Lower leg skin (tissue), 4 donors: ENCODE measurements around the gene RELL1. TPM values are rescaled to one million over a fixed set of nuclear protein-coding genes. Genes with fewer than 3 reads are reported as not detected.
"Not testable (repeated sequence)": the region's sequence is repeated elsewhere in the genome, so short reads cannot be mapped to it uniquely, and the experiment has no call there.

Experiments
- DNase-seq, 2 donors: peaks; one replicate each; pipeline ENCODE4 v3.0.0-alpha.2; 2019; ENCODE audit warnings: low spot score in 2 of 2
- H3K4me3 ChIP-seq: fragments of 200-600 bp; sonication (generic); 2 replicates; pipeline ENCODE4 v1.5.1; 2017; ENCODE audit warnings: mild to moderate bottlenecking, low read depth; ENCODE audit not compliant: poor library complexity, severe bottlenecking
- POLR2A ChIP-seq, 2 donors: fragments of 450-650 bp; IDR thresholded peaks; one replicate each; pipeline ENCODE4 v1.6.1; 2016 to 2017; ENCODE audit warnings: antibody characterized with exemption in 2 of 2, mild to moderate bottlenecking in 1 of 2, moderate library complexity in 1 of 2
- WGBS, 2 donors: methylation state at CpG; one replicate each; pipeline ENCODE4 v1.1.5; 2018; 5-methylcytosine and 5-hydroxymethylcytosine counted together
- intact Hi-C: fragments of 100-400 bp; cut with DNase I; formaldehyde crosslinking; loops from one replicate; pipeline ENCODE4 v1.15.0; 2023; ENCODE audit warnings: low total_unique reads
- total RNA-seq, 4 donors: library from RNA; depleted of rRNA; stranded (reverse); fragments of >200 nt; gene quantifications; one replicate each; pipeline ENCODE4 v1.1.0, GENCODE V29; 2016
- TF ChIP-seq, protein P1 (sequence below), 3 donors: fragments of 450-650 bp; IDR thresholded peaks; one replicate each; pipeline ENCODE4 v1.5.1; 2016; ENCODE audit warnings: antibody characterized with exemption in 3 of 3, mild to moderate bottlenecking in 3 of 3, moderate library complexity in 2 of 3

The RELL1 gene
- total RNA-seq, 4 donors from 2014 or later = 66.5 to 78.6 (median 73.7) TPM

DNA sequence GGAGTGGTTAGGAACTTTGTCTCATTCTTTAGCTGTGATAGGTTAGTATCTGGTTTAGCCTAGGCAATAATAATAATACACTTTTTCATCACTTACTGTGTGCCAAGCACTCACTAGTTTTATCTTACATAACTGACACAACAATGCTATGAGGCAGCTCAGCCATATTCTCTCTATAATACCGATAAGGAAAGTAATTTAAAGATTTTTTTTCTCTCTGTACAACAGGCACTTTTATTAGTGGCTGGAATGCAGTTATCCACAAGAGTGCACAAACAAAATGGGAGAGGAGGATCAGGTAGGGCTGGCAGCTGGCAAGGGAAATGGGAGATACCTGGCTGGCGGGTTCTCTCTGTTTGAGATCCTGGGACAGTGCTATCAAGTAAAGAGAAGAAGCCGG is 7.6 kb downstream of the RELL1 start:
- DNase-seq = no peak
- no peak for TF ChIP-seq POLR2A (IDR thresholded peaks at IDR 0.05)
- TF ChIP-seq, protein P1, sequence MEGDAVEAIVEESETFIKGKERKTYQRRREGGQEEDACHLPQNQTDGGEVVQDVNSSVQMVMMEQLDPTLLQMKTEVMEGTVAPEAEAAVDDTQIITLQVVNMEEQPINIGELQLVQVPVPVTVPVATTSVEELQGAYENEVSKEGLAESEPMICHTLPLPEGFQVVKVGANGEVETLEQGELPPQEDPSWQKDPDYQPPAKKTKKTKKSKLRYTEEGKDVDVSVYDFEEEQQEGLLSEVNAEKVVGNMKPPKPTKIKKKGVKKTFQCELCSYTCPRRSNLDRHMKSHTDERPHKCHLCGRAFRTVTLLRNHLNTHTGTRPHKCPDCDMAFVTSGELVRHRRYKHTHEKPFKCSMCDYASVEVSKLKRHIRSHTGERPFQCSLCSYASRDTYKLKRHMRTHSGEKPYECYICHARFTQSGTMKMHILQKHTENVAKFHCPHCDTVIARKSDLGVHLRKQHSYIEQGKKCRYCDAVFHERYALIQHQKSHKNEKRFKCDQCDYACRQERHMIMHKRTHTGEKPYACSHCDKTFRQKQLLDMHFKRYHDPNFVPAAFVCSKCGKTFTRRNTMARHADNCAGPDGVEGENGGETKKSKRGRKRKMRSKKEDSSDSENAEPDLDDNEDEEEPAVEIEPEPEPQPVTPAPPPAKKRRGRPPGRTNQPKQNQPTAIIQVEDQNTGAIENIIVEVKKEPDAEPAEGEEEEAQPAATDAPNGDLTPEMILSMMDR (IDR thresholded peaks at IDR 0.05) = no peak
- WGBS, 2 donors = 75 to 82% methylated on average over 3 of the region's 3 CpGs
- H3K4me3 ChIP-seq = no peak overlapping the region
- intact Hi-C loops = no loop called here

DNA sequence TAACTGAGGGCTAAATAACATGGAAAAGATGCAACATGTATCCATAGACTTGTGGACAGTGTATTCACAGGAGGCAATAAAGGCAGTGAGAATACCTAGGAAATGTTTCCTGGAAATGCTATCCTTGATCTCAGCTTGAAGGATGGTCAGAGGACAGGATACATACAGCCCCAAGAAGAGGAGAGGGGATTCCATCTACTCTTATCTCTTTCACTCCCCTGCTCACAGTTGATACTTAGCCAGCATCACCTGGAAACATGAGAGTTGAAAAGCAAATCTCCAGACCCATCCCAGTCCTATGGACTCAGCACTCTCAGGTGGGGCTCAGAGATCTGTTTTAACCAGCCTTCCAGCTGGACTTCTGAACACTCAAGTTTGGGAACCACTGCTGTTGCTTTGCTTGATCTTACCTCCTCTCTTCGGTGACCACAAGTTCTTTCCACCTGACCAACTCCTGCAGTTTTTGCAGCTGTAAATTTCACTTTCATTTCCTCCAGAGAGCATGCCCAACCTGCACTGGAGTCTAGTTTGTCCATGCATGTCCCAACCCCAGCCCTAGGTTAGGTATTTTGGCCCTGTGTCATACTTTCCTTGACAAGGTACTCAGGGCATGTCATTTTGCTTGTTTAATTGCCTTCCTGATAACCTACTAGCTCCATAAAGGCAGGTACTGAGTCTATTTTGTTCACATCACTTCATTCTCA is 10.4 kb downstream of the RELL1 start:
- DNase-seq = no peak
- TF ChIP-seq POLR2A (IDR thresholded peaks at IDR 0.05) = no peak
- TF ChIP-seq, protein P1 (IDR thresholded peaks at IDR 0.05) = no peak
- 34 to 41% methylated on average over 1 of the region's 1 CpG for WGBS, 2 donors
- no peak overlapping the region for H3K4me3 ChIP-seq
- intact Hi-C loops = no loop called here

DNA sequence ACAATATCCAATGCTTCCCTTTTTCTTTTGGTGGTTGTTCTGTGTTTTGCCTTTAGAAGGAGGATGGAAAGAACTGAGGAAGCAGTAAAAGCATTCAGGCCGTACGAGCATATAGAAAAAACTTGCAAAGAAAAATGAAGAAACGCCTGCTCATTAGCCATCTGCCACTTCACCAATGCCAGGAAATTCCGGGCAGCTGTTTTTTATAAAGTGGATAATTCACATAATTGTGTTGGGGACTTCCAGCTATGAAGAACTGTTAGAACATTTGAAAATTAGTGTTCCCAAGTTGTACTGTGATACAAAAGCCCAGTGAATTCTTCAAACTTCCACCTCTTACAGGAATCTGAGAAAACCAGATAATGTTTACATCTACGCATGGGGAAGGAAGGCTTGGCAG is 11.7 kb downstream of the RELL1 start:
- no peak for TF ChIP-seq POLR2A (IDR thresholded peaks at IDR 0.05)
- no peak for DNase-seq
- intact Hi-C loops = no loop called here
- no peak overlapping the region for H3K4me3 ChIP-seq
- WGBS, 2 donors = 9 to 22% methylated on average over 5 of the region's 5 CpGs

DNA sequence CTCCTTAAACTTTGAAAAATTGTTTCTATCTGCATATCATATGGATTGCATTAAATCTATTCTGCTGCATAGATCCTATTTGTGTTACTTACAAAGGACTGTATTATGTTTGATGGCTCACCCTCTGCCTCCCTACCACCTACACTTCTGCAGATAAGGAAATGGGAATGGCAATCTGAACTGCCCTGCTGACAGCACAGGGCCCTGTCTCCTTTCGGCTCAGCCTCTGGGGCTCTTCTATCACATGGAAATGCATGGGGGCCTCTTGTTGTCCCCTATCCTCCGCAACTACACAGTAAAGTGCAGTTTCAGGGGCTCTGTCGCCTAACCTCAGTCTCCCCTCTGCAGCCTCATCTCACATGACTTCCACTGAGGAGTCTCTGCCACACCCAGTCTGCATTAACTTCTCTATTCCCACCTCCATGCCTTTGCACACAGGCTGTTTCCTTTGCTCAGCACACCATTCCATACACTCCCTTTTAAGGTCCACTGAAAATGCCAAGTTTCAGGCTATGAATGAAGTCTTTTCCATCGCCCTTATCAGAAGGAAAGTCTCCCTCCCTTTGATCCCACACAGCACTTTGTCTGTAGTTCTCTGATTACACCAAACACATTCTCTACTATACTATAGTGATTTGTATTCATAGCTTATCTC is 12.5 kb downstream of the RELL1 start:
- whole genome bisulfite sequencing, 2 donors = 76 to 84% methylated on average over 4 of the region's 4 CpGs
- TF ChIP-seq, protein P1 (IDR thresholded peaks at IDR 0.05) = no peak
- TF ChIP-seq POLR2A (IDR thresholded peaks at IDR 0.05) = no peak
- DNase-seq = no peak
- intact Hi-C loops = no loop called here
- H3K4me3 ChIP-seq = no peak overlapping the region

DNA sequence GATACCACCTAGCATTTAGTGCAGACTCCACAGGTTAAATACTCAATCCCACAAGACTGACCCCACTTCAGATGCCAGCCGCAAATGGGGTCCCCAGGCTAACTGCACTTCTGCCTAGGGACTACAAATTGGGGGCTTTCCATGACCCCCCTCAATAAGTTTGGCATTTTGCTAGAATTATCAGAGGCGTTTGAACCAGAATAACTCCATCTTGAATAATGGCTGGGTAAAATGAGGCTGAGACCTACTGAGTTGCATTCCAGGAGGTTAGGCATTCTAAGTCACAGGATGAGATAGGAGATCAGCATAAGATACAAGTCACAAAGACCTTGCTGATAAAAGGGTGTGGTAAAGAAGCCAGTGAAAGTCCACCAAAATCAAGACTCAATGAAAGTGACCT is 15.1 kb downstream of the RELL1 start:
- H3K4me3 ChIP-seq = no peak overlapping the region
- no peak for DNase-seq
- 48 to 67% methylated on average over 2 of the region's 2 CpGs for WGBS, 2 donors
- no peak for TF ChIP-seq POLR2A (IDR thresholded peaks at IDR 0.05)
- TF ChIP-seq, protein P1 (IDR thresholded peaks at IDR 0.05) = no peak
- intact Hi-C loops = no loop called here

DNA sequence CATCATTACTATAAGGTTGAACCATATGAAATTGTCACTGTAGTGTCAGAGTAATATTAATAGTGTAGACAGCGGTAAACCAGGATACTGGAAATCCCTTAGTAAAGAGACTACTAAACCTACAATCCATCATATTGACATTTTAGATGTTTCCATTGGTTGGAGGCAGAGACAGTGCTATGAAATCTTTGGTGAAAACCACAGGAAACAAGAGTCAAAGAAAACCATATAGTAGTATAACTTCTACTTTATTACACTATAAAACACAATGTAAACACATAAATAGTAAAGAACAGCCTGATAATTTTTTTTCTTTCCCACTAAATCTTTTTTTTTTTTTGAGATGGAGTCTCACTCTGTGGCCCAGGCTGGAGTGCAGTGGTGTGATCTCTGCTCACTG is 15.9 kb downstream of the RELL1 start:
- TF ChIP-seq POLR2A (IDR thresholded peaks at IDR 0.05) = no peak
- TF ChIP-seq, protein P1 (IDR thresholded peaks at IDR 0.05) = no peak
- DNase-seq = no peak
- whole genome bisulfite sequencing, 2 donors = 90 to 97% methylated on average over 1 of the region's 1 CpG
- intact Hi-C loops = no loop called here
- no peak overlapping the region for H3K4me3 ChIP-seq

DNA sequence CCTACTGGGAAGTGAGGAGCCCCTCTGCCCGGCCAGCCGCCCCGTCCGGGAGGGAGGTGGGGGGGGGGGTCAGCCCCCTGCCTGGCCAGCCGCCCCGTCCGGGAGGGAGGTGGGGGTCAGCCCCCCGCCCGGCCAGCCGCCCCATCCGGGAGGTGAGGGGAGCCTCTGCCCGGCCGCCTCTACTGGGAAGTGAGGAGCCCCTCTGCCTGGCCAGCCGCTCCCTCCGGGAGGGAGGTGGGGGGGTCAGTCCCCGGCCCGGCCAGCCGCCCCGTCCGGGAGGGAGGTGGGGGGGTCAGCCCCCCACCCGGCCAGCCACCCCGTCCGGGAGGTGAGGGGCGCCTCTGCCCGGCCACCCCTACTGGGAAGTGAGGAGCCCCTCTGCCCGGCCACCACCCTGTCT is 17.1 kb downstream of the RELL1 start:
- DNase-seq, H3K4me3 ChIP-seq, intact Hi-C loops: not testable (repeated sequence)
- WGBS, 2 donors = 92 to 100% methylated on average over 3 of the region's 26 CpGs
